KMS-11 (cell line): ENCODE data around the gene SORCS2.

Source experiments
- H2AFZ ChIP-seq: fragments of 200-600 bp; sonication (generic); 2 replicates; pipeline ENCODE4 v1.6.1; 2016; ENCODE audit warnings: antibody characterized with exemption, mixed run types, low read depth
- H3K27ac ChIP-seq: fragments of 200-600 bp; sonication (generic); 2 replicates; pipeline ENCODE4 v1.6.1; 2016; ENCODE audit warnings: mild to moderate bottlenecking, mixed run types
- H3K27me3 ChIP-seq: fragments of 200-600 bp; sonication (generic); 2 replicates; pipeline ENCODE4 v1.6.1; 2017; ENCODE audit warnings: mild to moderate bottlenecking, low read depth, mixed run types, moderate library complexity; ENCODE audit not compliant: insufficient read depth
- H3K36me3 ChIP-seq: fragments of 200-600 bp; sonication (generic); 2 replicates; pipeline ENCODE4 v1.6.1; 2017; ENCODE audit warnings: mild to moderate bottlenecking, mixed run types; ENCODE audit not compliant: insufficient read depth
- H3K4me1 ChIP-seq: fragments of 200-600 bp; sonication (generic); 2 replicates; pipeline ENCODE4 v1.6.1; 2016; ENCODE audit warnings: mild to moderate bottlenecking, low read depth, mixed run types; ENCODE audit not compliant: poor library complexity, severe bottlenecking
- H3K4me2 ChIP-seq: fragments of 200-600 bp; sonication (generic); 2 replicates; pipeline ENCODE4 v1.7.0; 2016; ENCODE audit warnings: mild to moderate bottlenecking, mixed run types
- H3K4me3 ChIP-seq: fragments of 200-600 bp; sonication (generic); IDR thresholded peaks from 2 replicates; pipeline ENCODE4 v1.6.1; 2017; ENCODE audit warnings: low read depth, low read length, mixed read lengths; ENCODE audit not compliant: insufficient read depth
- H3K79me2 ChIP-seq: fragments of 200-600 bp; sonication (generic); 2 replicates; pipeline ENCODE4 v1.6.1; 2016; ENCODE audit warnings: low read depth, mixed run types; ENCODE audit not compliant: insufficient read depth
- H3K9ac ChIP-seq: fragments of 200-600 bp; sonication (generic); 2 replicates; pipeline ENCODE4 v1.6.1; 2016; ENCODE audit warnings: mild to moderate bottlenecking, mixed run types
- H4K20me1 ChIP-seq: fragments of 200-600 bp; sonication (generic); 2 replicates; pipeline ENCODE4 v1.6.1; 2016; ENCODE audit warnings: mild to moderate bottlenecking, mixed run types; ENCODE audit not compliant: insufficient read depth
- TF ChIP-seq, protein P1 (sequence below): fragments of 200-600 bp; sonication (generic); conservative IDR thresholded peaks from 2 replicates; pipeline ENCODE4 v1.6.1; 2017; ENCODE audit warnings: low read depth, mild to moderate bottlenecking, antibody characterized with exemption, low read length, moderate library complexity, mixed read lengths

Gene SORCS2

DNA sequence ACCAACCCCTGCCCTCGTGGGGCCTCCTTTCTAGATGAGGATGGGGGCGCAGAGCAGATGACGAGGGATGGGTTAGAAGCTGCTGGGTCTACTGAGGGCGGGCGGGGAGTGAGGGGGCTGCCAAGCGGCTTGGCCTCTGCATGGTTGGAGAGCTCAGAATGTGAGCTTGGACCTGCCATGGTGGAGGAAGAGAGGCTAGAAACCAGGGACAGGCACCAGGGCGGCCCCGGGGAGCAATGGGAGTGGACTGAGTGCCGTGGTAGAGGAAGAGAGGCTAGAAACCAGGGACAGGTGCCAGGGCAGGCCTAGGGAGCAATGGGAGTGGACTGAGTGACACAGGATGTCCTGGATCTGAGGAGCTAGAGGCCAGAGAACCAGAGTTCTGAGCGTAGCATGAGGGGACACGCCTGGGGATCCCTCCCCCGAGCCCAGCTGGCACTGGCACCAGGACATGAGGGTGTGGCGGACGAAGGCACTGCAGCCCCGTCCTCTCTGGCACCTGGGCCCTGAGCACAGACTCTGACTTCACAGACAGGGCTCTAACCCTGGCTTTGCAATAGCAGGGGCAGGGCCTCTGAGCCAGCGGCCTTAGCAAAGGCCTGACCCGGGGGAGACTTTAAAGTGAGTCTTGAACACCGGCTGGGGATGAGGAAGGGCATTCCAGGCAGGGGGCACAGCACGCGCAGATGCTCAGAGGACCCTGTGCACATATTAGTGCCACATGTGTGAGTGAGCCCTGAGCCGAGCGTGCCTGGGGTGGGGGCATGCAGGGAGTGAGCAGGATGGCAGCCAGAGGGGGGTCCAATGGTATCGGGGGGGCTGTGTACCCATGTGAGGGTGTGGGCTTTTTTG is 456.4 kb downstream of the SORCS2 start:
- H2AFZ ChIP-seq = no peak overlapping the region
- H3K79me2 ChIP-seq = no peaks in the 10 kb centered on the region
- no peak overlapping the region for H3K4me2 ChIP-seq
- TF ChIP-seq, protein P1, sequence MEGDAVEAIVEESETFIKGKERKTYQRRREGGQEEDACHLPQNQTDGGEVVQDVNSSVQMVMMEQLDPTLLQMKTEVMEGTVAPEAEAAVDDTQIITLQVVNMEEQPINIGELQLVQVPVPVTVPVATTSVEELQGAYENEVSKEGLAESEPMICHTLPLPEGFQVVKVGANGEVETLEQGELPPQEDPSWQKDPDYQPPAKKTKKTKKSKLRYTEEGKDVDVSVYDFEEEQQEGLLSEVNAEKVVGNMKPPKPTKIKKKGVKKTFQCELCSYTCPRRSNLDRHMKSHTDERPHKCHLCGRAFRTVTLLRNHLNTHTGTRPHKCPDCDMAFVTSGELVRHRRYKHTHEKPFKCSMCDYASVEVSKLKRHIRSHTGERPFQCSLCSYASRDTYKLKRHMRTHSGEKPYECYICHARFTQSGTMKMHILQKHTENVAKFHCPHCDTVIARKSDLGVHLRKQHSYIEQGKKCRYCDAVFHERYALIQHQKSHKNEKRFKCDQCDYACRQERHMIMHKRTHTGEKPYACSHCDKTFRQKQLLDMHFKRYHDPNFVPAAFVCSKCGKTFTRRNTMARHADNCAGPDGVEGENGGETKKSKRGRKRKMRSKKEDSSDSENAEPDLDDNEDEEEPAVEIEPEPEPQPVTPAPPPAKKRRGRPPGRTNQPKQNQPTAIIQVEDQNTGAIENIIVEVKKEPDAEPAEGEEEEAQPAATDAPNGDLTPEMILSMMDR = no peak
- no peaks in the 10 kb centered on the region for H3K27me3 ChIP-seq
- no peak overlapping the region for H3K27ac ChIP-seq
- H3K4me1 ChIP-seq = no peaks in the 10 kb centered on the region
- no peaks in the 10 kb centered on the region for H4K20me1 ChIP-seq
- H3K9ac ChIP-seq = no peak overlapping the region
- no peak overlapping the region for H3K4me3 ChIP-seq
- H3K36me3 ChIP-seq = no peaks in the 10 kb centered on the region

DNA sequence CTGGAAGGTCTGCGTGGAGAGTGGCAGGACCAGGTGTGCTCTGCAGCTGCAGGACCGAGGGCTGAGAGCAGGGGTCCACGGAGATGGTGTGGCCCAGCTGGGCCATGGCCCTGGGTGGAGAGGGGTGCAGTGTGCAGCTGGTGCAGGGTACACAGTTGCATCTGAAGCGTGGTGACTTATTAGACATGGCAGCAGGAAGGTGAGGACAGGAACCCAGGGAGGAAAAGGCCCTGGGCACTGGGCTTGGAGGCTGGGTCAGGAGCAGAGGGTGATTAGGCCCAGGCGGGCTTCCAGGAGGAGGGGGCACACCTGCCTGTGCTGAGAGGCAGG is 457.0 kb downstream of the SORCS2 start:
- no peaks in the 10 kb centered on the region for H4K20me1 ChIP-seq
- no peaks in the 10 kb centered on the region for H3K27me3 ChIP-seq
- no peak overlapping the region for H3K4me3 ChIP-seq
- H3K4me1 ChIP-seq = no peaks in the 10 kb centered on the region
- no peaks in the 10 kb centered on the region for H3K79me2 ChIP-seq
- TF ChIP-seq, protein P1 = no peak
- no peaks in the 10 kb centered on the region for H3K36me3 ChIP-seq
- H2AFZ ChIP-seq = no peak overlapping the region
- no peak overlapping the region for H3K27ac ChIP-seq
- no peak overlapping the region for H3K9ac ChIP-seq
- no peak overlapping the region for H3K4me2 ChIP-seq

DNA sequence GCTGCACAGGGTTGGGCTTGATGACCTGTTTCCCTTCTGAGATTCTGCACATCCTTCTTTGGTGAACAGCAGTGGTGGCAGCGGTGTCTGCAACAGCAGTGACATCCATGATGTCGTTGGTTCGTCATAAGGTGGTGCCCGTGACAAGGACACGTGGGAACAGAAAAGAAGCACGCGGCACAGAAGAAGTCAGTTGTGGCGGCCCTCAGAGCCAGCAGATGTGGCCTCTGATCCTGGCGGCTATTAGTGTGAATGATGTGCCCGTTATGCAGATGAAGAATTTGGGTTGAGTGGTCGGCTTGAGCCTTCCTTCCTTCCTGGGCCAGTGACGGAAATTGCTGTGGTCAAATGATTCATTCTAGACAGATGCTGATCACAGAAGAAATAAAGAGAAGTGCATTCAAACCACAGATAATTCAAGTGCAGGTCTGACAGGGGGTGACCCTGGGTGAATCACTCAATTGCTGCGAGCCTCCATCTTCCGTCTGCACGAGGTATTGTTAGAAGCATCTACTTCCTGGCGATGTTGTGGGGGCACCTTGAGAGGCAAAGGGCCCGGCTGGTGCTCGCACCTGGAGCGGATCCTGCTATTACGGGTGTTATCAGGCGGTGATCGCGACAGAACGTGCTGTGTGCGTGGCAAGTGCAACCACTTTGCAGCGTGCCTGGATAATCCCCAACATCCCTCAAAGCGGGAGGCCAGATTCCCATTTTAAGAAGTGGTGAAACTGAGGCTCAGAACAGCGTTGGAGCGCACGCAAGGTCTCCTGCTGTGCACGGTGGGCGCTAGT is 457.6 kb downstream of the SORCS2 start:
- no peaks in the 10 kb centered on the region for H3K4me1 ChIP-seq

DNA sequence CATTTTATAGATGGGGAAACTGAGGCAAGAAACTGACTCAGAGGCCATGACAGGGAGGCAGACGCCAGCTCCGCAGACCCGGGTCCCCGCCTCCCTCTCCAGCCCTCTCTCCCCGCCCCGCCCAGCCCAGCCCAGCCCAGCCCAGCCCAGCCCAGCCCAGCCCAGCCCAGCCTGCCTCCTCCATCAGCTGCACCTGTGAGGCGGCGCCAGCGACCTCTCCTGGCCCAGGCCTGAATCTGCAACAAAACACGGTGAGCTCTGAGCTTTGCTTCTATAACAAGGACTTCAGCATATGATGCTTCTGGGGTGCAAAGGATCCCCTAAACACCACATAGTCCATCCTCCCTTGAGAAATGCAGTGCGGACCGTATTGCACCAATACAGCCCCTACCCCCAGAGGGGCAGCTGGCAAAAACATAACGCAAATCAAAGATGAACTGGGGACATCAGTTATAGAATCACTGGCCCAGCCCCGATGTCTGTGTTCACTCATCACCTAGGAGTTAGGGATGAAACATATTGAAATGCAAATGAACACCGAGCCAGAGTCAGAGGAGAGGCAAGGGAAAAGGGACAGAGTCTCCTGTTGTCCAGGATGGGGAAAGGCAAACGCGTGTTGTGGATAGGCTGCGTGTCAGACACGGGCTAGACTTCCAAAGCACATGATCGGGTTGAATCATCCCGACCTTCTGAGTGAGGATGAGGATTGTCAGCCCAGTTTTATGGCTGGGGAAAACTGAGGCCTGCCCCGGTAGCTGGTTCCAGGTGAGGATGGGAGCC is 458.5 kb downstream of the SORCS2 start:
- no peaks in the 10 kb centered on the region for H3K36me3 ChIP-seq
- H3K27ac ChIP-seq = no peak overlapping the region
- no peak overlapping the region for H3K4me3 ChIP-seq
- TF ChIP-seq, protein P1 = no peak
- no peaks in the 10 kb centered on the region for H3K27me3 ChIP-seq
- no peaks in the 10 kb centered on the region for H4K20me1 ChIP-seq
- H3K4me1 ChIP-seq = no peaks in the 10 kb centered on the region
- no peak overlapping the region for H3K9ac ChIP-seq
- H3K79me2 ChIP-seq = no peaks in the 10 kb centered on the region
- no peak overlapping the region for H2AFZ ChIP-seq
- H3K4me2 ChIP-seq = no peak overlapping the region

More for the DNA sequence above, 457.6 kb downstream of the SORCS2 start:
- H3K4me2 ChIP-seq = no peak overlapping the region
- H3K9ac ChIP-seq = no peak overlapping the region
- no peak overlapping the region for H3K27ac ChIP-seq
- H3K79me2 ChIP-seq = no peaks in the 10 kb centered on the region
- H3K27me3 ChIP-seq = no peaks in the 10 kb centered on the region
- H3K36me3 ChIP-seq = no peaks in the 10 kb centered on the region
- no peak overlapping the region for H3K4me3 ChIP-seq
- TF ChIP-seq, protein P1 = no peak
- no peaks in the 10 kb centered on the region for H4K20me1 ChIP-seq
- no peak overlapping the region for H2AFZ ChIP-seq
